ENCODE results near the gene MAN1C1. TPM values are rescaled to one million over a fixed set of nuclear protein-coding genes. Genes with fewer than 3 reads are reported as not detected.

Gene MAN1C1
- total and polyA plus RNA-seq, 9 of the 15 experiments (the other 6 are each of a cell fraction or from before 2014, with no cell fraction given), result 0.04 to 0.44 (median 0.10) TPM; not detected in 3

DNA sequence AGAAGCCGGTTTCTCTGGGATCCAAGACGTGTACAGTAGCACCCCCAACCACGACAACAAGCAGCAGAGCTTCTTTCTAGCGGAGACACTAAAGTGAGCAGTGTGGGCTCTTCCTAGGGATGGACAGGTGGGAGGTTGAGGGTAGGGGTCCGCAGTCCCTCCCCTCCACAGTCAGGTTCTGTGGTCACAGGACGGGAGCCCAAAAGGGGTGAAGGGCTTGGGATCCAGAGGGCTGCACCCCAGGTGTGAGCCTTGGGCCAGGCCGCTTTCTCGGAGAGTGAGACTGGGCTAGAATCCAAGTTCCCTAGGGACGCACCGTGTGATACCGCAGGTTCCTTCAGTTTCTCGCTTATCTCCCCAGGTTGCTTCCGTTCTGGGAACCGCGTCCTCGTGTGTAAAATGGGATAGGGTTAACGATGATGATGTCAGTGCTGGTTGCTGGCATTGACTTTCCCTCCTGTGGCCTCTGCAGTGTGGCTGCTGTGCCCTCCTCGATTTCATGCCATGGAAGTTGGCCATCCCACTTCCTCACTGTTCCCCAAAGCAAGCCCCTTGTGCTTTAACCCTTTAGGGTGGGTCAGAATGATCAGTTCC lies 166.1 kb downstream of the MAN1C1 start (continued):
- TF ChIP-seq POLR2A (conservative IDR thresholded peaks at IDR 0.05) (no peak), FIP1L1 (IDR thresholded peaks at IDR 0.05; ENCODE audit: low read depth, low read length, poor library complexity, severe bottlenecking) (no peak), ZNF184 (CRISPR knock-in tag; IDR thresholded peaks at IDR 0.05) (no peak), EGR1 (conservative IDR thresholded peaks at IDR 0.05) (no peak), NFRKB (IDR thresholded peaks at IDR 0.05; ENCODE audit: low read depth) (no peak), MBD2 (IDR thresholded peaks at IDR 0.05; ENCODE audit: borderline replicate concordance, low read depth) (no peak), CTBP1 (IDR thresholded peaks at IDR 0.05; ENCODE audit: borderline replicate concordance) (peak; percentile 99), ZNF134 (CRISPR knock-in tag; conservative IDR thresholded peaks at IDR 0.05) (no peak), ZNF699 (CRISPR knock-in tag; IDR thresholded peaks at IDR 0.05; ENCODE audit: insufficient replicate concordance) (no peak), KLF13 (tag; IDR thresholded peaks at IDR 0.05; ENCODE audit: borderline replicate concordance, low read depth) (no peak), FOSL1 (tag; conservative IDR thresholded peaks at IDR 0.05) (0 out of 2 replicates have a peak, but pooled peaks have one; percentile 40), ZNF507 (tag; conservative IDR thresholded peaks at IDR 0.05) (no peak), TOE1 (IDR thresholded peaks at IDR 0.05; ENCODE audit: borderline replicate concordance) (no peak), TOE1 (CRISPR knock-in tag; IDR thresholded peaks at IDR 0.05; ENCODE audit: borderline replicate concordance, low read depth) (no peak), IRF9 (tag; IDR thresholded peaks at IDR 0.05) (no peak), CHD1 (IDR thresholded peaks at IDR 0.05; ENCODE audit: low read length) (no peak), FOXK2 (conservative IDR thresholded peaks at IDR 0.05 in 1 of 2, IDR thresholded peaks at IDR 0.05 in 1 of 2; ENCODE audit: low read depth in 2 of 2) (no peak), SP2 (IDR thresholded peaks at IDR 0.05; ENCODE audit: extremely low read depth, low read depth, low read length, poor library complexity, severe bottlenecking) (no peak), BCOR (IDR thresholded peaks at IDR 0.05) (peak; percentile 73; the same call in 1 of the 2 replicates), CCNT2 (IDR thresholded peaks at IDR 0.05; ENCODE audit: borderline replicate concordance, extremely low read depth, insufficient read length, low read depth, low read length) (peak; percentile 46), SIN3B (IDR thresholded peaks at IDR 0.05; ENCODE audit: low read depth) (no peak), PATZ1 (CRISPR knock-in tag; IDR thresholded peaks at IDR 0.05; ENCODE audit: borderline replicate concordance) (no peak)
- TF ChIP-seq, protein P1, sequence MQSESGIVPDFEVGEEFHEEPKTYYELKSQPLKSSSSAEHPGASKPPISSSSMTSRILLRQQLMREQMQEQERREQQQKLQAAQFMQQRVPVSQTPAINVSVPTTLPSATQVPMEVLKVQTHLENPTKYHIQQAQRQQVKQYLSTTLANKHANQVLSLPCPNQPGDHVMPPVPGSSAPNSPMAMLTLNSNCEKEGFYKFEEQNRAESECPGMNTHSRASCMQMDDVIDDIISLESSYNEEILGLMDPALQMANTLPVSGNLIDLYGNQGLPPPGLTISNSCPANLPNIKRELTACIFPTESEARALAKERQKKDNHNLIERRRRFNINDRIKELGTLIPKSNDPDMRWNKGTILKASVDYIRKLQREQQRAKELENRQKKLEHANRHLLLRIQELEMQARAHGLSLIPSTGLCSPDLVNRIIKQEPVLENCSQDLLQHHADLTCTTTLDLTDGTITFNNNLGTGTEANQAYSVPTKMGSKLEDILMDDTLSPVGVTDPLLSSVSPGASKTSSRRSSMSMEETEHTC (IDR thresholded peaks at IDR 0.05), result peak; percentile 83; the same call in 1 of the 2 replicates
- TF ChIP-seq, protein P2, sequence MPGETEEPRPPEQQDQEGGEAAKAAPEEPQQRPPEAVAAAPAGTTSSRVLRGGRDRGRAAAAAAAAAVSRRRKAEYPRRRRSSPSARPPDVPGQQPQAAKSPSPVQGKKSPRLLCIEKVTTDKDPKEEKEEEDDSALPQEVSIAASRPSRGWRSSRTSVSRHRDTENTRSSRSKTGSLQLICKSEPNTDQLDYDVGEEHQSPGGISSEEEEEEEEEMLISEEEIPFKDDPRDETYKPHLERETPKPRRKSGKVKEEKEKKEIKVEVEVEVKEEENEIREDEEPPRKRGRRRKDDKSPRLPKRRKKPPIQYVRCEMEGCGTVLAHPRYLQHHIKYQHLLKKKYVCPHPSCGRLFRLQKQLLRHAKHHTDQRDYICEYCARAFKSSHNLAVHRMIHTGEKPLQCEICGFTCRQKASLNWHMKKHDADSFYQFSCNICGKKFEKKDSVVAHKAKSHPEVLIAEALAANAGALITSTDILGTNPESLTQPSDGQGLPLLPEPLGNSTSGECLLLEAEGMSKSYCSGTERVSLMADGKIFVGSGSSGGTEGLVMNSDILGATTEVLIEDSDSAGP (CRISPR knock-in tag; IDR thresholded peaks at IDR 0.05), result no peak
